AG20443 (cell line): ENCODE data around the gene DZIP3.

Experiments
- DNase-seq: peaks from one replicate; pipeline ENCODE4 v3.0.0; 2012; ENCODE audit warnings: low spot score, mixed read lengths

The DZIP3 gene, protein sequence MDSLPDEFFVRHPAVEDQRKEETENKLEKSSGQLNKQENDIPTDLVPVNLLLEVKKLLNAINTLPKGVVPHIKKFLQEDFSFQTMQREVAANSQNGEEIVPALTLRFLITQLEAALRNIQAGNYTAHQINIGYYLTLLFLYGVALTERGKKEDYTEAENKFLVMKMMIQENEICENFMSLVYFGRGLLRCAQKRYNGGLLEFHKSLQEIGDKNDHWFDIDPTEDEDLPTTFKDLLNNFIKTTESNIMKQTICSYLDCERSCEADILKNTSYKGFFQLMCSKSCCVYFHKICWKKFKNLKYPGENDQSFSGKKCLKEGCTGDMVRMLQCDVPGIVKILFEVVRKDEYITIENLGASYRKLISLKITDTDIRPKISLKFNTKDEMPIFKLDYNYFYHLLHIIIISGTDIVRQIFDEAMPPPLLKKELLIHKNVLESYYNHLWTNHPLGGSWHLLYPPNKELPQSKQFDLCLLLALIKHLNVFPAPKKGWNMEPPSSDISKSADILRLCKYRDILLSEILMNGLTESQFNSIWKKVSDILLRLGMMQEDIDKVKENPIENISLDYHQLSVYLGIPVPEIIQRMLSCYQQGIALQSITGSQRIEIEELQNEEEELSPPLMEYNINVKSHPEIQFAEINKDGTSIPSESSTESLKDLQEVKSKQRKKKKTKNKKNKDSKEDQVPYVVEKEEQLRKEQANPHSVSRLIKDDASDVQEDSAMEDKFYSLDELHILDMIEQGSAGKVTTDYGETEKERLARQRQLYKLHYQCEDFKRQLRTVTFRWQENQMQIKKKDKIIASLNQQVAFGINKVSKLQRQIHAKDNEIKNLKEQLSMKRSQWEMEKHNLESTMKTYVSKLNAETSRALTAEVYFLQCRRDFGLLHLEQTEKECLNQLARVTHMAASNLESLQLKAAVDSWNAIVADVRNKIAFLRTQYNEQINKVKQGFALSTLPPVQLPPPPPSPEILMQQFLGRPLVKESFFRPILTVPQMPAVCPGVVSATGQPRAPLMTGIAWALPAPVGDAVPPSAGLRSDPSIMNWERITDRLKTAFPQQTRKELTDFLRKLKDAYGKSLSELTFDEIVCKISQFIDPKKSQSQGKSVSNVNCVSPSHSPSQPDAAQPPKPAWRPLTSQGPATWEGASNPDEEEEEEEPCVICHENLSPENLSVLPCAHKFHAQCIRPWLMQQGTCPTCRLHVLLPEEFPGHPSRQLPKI

DNA sequence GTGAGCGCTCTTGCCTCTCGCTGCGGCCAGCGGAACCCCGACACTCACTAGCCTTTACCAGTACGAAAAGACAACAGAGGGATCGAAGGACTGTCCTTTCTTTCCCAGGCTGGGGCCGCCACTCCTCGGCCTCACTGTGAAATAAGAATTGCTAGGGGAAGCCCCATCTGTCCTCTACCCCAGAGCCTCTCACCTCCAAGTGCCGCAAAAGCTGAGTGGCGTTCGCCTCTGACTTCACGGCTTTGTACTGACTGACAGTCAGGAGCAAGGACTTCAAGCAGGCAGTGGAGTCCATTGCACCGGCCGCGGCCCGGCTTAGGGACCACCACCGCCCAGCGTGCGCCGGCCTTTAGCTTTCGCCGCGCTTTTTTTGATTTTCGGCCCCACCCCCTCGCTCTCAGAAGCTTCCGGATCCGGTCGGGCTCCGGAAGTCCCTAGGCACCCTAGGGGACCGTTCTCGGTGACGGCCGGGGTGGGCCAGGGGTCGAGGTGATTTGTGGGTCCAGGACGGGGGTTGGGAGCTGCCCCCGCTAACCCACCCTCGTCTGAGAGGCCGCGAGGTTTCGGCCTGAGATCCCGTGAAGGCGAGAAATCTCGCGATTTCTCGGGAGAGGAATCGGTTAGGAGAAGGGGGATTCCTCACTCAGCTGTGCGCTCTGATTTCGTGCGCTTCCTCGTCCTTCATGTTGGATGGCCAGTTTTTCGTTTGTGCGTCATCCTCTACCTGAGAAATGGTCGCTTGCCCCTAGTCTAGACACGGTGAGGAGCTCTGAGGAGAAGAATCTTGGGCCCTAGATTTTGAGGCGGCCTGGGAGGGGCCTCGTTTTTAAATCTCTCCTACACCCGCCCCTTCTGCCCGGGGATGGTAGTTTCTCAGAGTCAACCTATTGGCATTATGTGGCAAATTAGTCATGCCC is at the start of gene DZIP3, which contains the start of gene CIP2A:
Gene DZIP3, plus strand, starts transcription at position 642 of the 917 bp plus-strand sequence. CDS start 15,685 bp downstream, outside the sequence.
Gene CIP2A, minus strand, starts transcription at position 358 of the 917 bp plus-strand sequence. Its CDS starts 63 bp downstream, at position 295.
- peak; percentile 92 for DNase-seq

DNA sequence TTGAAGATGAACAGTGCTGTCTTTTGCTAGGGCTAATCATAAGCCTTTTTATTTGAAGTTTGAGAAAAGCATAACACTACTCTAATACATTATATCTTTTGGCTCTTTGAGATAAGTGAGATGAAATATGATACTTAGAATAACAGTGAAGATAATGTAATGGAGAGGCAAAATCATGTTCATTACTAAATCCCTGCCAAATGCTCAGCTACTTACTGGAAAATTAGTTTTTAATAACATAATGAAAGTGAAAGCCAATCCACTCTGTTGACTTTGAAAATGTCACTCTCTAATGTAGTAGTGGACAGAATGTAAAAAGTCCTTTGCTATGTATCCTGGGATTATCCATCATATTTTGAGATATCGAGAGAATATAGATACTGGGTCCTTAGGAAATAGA is 43.3 kb upstream of the DZIP3 start:
- no peak for DNase-seq

DNA sequence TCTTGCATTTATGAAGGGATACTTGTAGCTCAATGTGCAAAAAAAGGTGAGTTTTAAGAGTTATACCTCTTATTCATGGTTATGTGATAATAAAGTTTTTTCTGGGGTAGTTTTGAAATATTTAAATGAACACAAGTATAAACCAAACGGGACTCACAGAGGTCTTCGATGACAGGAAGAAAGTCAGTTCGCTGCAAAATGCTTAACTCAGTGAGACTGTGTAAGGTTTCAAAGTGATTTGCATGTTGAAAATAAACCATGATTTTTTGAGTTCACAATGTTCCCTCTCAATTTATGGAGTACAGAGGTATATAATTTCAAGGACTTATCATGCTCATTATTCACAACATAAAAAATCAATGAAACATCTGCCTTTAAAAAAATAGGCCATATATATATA is 42.8 kb upstream of the DZIP3 start:
- DNase-seq = no peak

GRCh38 chr3:108548304-108548703 is 41.2 kb upstream of the DZIP3 start:
- DNase-seq = no peak

- DNase-seq = no peak
These were observed 40.6 kb upstream of the DZIP3 start for GRCh38 chr3:108548886-108549285.

GRCh38 chr3:108552267-108553159 is 37.0 kb upstream of the DZIP3 start:
- peak; percentile 14 for DNase-seq

DNA sequence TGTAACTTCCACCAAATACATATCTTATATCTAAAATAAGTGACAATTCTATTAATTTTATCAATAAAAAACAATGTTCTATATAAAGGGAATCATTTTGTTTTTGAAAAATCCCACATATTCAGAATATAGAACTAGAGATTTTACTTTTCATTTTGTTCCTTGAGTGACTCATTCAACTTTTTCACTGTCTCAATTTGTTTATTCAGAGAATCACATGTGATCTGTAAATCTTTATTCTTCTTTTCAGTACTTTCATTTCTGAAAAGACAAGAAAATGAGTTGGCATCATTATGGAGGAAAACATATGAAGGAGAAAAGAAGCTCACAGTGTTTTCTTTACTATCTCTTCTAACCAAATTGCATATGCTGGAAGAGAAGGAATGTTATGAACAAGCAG is 35.3 kb upstream of the DZIP3 start:
- DNase-seq = no peak

DNA sequence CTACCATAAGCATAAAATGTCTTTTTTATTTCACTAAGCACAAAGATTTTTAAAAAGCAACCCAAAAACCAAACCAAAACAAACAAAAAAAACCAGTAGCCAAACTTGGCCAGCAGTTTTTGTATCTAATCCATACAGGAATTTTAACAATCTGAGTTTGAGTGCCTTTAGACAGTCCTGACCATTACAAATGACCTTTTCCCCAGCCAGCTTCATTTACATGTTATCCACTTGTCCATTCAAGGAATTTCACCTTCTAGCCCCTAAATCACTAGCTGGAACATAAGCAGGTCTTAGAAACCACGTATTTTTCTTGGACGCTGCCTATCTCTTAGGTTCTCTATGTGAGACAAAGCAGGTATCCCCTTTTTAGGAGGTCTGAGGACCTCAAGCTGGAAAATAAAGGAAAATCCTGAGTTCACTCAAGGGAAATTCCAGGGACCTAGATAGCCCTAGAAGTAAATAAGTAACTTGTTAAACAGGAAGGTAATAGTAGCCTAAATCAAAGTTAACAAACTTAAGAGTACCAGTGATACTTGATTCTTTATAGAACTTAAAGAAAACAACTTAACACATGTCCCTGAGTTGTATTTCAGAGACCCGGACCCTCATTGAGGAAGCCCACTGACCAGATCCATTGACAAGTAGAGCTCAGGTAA is 34.5 kb upstream of the DZIP3 start:
- no peak for DNase-seq

DNA sequence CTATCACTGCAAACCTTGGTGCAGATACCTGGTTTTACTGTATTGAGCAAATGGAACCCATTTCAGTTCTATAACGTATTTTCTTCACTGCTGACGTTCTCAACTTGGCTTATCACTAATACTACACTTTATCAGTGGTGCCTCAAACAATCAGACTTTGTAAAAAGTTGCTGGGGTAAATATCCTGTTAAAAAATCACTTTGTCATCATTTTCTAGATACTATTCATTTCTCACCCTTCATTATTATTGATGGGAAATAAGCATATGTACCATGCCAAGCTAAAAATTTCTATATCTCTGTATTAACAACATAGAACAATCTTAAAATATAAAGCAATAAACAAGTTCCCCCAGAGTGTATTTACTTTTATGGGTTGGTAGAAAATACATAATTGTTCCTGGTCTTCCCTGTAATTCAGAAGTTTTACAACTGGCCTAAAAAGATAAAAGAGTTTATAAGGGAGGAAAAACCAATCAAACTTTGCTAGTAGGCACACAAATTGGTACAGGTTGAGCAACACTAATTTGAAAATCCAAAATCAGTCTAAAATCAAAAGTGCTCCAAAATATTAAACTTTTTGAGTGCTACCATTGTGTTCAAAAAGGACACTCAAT is 33.4 kb upstream of the DZIP3 start:
- no peak for DNase-seq

GRCh38 chr3:108562565-108562964 is 27.0 kb upstream of the DZIP3 start:
- DNase-seq = no peak

GRCh38 chr3:108564564-108564963 is 25.0 kb upstream of the DZIP3 start:
- DNase-seq = no peak

- DNase-seq = no peak
These were observed 24.0 kb upstream of the DZIP3 start for GRCh38 chr3:108565506-108565905.

- no peak for DNase-seq
These were observed 22.9 kb upstream of the DZIP3 start for GRCh38 chr3:108566599-108566998.

- DNase-seq = no peak
These were observed 20.2 kb upstream of the DZIP3 start for GRCh38 chr3:108569336-108569735.

DNA sequence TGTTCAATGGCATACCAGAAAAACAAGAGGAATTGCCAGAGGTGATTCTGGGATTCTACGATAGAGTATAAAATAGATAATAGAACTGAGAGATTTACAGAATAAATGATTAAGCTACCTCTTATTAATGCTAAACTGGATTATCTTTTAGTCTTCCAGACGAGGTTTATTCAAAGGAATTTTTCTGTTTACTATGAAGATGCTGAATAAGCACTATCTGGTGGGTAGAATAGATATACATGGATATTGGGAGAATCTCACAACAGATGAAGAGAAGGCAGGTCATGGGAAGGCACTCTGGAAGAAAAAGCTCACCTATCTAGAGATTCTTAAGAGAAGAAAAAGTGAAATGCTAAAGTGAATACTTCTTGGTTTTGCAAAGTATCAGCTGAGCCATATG is 11.5 kb upstream of the DZIP3 start:
- no peak for DNase-seq

DNA sequence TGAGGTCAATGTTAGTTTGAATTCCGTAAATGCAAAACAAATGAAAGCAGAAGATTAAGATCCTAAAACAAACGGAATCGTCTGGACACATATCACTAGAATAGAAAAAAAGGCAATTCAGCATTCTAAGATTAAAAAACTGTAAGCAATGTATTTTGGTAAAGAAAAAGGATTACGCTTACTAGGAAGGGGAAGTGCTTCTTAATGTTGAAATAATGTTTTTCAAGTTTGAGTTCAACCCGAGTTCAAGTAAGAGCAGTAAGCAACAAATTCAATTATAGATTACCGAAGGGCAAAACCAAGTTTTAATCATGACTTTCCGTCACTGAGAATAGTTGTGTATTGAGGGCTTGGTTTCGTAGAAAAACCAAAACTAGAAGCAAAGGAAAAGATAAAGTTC is 921 bp upstream of the DZIP3 start:
- peak; percentile 8 for DNase-seq

- DNase-seq = no peak
These were observed 439 bp downstream of the DZIP3 start for GRCh38 chr3:108589998-108590323.

DNA sequence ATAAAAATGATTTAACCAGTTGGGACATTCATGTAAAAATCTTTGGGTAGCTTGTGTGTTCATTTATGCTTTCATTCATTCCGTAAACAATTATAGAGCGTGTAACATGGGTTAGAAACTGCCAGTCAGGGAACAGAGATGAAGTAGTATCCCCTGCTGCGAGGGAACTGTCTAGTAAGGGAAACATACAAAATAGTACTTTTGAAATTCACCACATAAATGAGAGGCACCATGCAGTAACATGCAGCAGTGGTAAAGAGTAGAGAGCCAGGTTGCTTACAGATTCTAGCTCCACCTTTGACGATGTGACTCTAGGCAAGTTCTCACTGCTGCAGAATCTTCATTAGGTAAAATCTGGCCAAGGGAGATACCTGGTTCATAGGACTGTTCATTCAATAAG is 938 bp downstream of the DZIP3 start:
- DNase-seq = peak; percentile 13

GRCh38 chr3:108595321-108595720 is 5.8 kb downstream of the DZIP3 start:
- no peak for DNase-seq
